Erythroblast (primary cell): ENCODE results near the gene CCL4.
A peak's percentile ranks its signal among the peaks of the same experiment; 100 is the strongest.
"Not testable (repeated sequence)": the region's sequence is repeated elsewhere in the genome, so short reads cannot be mapped to it uniquely, and the experiment has no call there.

Source experiments
- DNase-seq, 2 experiments: peaks; one replicate each; lab custom pipeline; 2025; lab: John Stamatoyannopoulos, UW
- GATA1 ChIP-seq: IDR thresholded peaks from 2 replicates; pipeline ENCODE4 v1.6.1; 2011; ENCODE audit warnings: low read depth, mild to moderate bottlenecking, control low read depth, low read length, moderate library complexity
- POLR2A ChIP-seq: IDR thresholded peaks from 2 replicates; pipeline ENCODE4 v1.6.1; 2011; ENCODE audit warnings: mild to moderate bottlenecking, low read length

CCL4 gene

DNA sequence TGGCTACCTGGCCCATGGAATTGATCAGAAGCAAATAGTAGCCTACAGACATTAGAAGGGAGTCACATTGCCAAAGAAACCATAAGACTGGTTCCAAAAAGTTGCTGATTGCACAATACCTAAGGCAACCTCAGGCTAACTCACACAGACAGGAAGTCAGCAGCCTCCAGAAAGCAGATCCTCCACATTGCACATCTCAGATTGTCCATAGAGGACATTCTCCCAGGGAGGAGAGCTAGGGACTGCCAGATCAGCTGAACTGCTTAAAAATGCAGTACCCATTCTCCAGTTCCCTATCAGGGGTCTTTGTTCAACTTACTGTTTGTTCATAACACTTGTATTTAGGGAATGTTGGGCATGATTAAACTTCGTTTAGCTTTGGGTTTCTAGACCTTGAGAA, 17.9 kb upstream of the CCL4 start:
- TF ChIP-seq GATA1 (no peak), POLR2A (no peak)
- DNase-seq = no peak

- TF ChIP-seq GATA1 = no peak
- no peak for TF ChIP-seq POLR2A
- DNase-seq = no peak
These were observed 16.8 kb upstream of the CCL4 start for GRCh38 chr17:36086791-36087190.

- DNase-seq = not testable (repeated sequence)
These were observed 16.2 kb upstream of the CCL4 start for GRCh38 chr17:36087471-36087870.

DNA sequence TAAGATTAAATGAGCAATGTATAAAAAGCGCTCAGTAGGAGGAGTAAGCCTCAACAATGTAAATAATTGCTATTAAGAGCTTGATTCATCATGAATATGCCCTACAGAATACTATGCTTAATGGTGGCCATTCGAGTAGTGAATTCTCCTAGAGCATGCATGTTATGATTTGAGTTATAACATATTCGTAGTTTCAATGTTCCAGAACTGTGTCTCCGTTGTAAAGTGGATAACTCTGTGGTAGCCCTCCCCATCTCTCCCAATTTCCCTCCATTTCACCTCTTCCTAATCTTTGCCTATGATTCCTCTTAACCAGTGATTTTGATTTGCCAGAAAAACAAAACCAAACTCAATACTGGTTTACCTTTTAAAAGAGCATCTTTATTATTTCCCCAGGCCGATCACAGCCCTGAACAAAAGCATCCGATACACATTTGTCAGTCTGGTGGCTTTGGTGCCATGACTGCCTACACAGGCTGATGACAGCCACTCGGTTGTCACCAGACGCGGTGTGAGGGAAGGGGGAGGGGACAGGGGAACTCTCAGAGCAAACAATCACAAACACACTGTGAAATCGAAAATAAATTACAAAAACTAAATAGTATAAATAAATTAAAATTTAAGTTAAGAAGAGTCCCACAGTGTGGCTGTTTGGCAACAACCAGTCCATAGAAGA, 15.6 kb upstream of the CCL4 start:
- not testable (repeated sequence) for DNase-seq

- TF ChIP-seq GATA1 = no peak
- TF ChIP-seq POLR2A = no peak
- no peak for DNase-seq
These were observed 14.8 kb upstream of the CCL4 start for GRCh38 chr17:36088670-36089338.

DNA sequence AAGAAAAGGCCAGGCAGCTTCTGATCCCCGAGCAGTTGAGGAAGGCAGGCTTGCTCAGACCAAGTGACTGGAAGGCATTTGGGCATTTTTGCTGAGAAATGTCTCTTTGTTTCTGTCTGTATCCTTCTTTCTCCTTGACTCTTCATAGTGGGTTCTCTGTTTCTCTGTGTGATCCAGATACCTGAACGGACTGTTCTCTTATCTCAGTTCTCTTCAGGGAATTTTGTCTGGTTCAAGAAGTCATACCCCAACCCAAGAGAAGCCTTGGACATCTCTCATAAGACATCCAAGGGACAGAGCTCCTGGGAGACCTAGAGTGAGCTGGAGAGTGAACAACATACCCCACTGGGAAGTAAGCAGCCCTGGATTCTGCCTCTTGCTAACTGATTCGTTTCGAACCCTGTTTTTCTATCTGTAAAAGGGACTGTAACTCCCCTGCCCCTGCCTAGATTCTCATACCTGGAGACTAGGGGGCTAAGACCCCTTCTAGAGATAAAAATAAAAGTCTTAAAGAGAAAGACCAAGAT, 14.2 kb upstream of the CCL4 start:
- no peak for DNase-seq
- TF ChIP-seq GATA1 (no peak), POLR2A (no peak)

GRCh38 chr17:36089888-36090836, 13.5 kb upstream of the CCL4 start, which contains the start of gene CCL3:
Gene CCL3 (minus strand): TSS chr17:36090143. CDS start chr17:36090058, 85 bp downstream.
- TF ChIP-seq GATA1 (no peak), POLR2A (no peak)
- no peak for DNase-seq

- TF ChIP-seq POLR2A = no peak
- no peak for TF ChIP-seq GATA1
- DNase-seq = peak; percentile 8 to 29
These were observed 11.4 kb upstream of the CCL4 start for GRCh38 chr17:36092230-36092629.

GRCh38 chr17:36092715-36093114, 10.9 kb upstream of the CCL4 start:
- not testable (repeated sequence) for DNase-seq

- DNase-seq = no peak
These were observed 9.4 kb upstream of the CCL4 start for GRCh38 chr17:36094232-36094631.

GRCh38 chr17:36094746-36095145, 8.9 kb upstream of the CCL4 start:
- TF ChIP-seq GATA1 (no peak), POLR2A (no peak)
- DNase-seq = no peak

More at GRCh38 chr17:36094232-36094631, 9.4 kb upstream of the CCL4 start:
- TF ChIP-seq GATA1 = no peak
- TF ChIP-seq POLR2A = no peak

DNA sequence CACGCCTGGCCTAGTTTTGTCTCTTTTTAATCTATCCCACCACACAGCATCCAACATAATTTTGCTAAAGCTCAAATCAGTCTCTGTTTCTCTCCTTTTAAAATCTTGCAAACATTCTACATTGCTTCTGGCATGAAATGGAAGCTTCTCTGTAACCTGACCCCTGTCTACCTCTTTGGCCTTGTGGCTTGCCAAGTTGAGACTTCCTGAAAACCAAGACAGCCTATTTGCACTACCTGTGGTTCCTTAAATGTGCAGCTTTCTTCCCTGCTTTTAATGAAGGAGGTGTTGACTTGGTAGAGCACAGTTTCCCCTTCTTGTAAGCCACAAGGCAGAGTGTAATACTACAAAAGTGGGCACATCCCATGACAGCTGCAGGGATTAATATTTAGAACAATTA, 7.6 kb upstream of the CCL4 start:
- DNase-seq = no peak
- TF ChIP-seq POLR2A (no peak), GATA1 (no peak)

- DNase-seq = not testable (repeated sequence)
These were observed 4.6 kb upstream of the CCL4 start for GRCh38 chr17:36099004-36099403.

DNA sequence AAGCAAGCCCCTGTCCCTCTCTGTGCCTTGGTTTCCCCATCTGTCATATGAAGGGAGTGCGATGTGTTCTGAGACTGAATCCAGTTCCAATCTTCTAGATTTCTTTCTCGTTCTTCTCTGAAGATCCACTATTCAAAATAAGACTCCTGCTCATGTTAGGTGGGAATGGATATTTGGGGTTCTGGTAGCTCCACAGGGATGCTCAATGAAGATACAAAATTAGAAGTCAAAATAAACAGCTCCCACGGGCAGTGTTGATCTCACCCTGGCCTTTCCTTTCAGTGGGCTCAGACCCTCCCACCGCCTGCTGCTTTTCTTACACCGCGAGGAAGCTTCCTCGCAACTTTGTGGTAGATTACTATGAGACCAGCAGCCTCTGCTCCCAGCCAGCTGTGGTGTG, 619 bp downstream of the CCL4 start:
- DNase-seq = not testable (repeated sequence)
